Uterus (tissue), 2 donors: ENCODE measurements around the gene FGFRL1.

Source experiments
- CTCF ChIP-seq, 4 experiments: fragments of 200-600 bp in 2 of 4; fragments of 450-650 bp in 2 of 4; sonication (generic) in 2 of 4; IDR thresholded peaks; one replicate each; pipeline ENCODE4 v1.5.1; 2016 to 2019; ENCODE audit warnings: antibody characterized with exemption in 4 of 4, mild to moderate bottlenecking in 2 of 4, moderate library complexity in 1 of 4
- POLR2A ChIP-seq, 2 donors: fragments of 450-650 bp; IDR thresholded peaks; one replicate each; pipeline ENCODE4 v1.6.1; 2016; ENCODE audit warnings: antibody characterized with exemption in 2 of 2, mild to moderate bottlenecking in 1 of 2, moderate library complexity in 1 of 2

- TF ChIP-seq CTCF (IDR thresholded peaks at IDR 0.05) (no peak), POLR2A (IDR thresholded peaks at IDR 0.05) (no peak)
Observed at GRCh38 chr4:992297-993110, 18.9 kb upstream of the FGFRL1 start.
